ENCODE measurements around the gene USH2A.
"Not testable (repeated sequence)": the region's sequence is repeated elsewhere in the genome, so short reads cannot be mapped to it uniquely, and the experiment has no call there.

Gene USH2A

DNA sequence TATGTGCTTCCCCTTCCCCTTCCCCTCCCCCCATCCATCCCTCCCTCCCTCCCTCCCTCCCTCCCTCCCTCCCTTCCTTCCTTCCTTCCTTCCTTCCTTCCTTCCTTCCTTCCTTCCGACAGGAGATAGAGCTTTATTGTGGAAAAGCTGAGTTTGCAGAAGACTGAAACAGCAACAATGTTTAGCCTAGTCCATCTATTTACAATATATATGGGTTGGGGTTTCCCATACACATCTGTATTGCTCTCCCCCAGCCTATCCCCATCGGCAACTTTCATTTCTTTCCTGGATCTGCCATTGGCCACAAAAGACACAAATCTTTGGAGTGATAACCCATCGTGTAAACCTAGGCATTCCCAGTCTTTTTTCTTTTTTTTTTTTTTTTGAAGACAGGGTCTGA is 222.3 kb downstream of the USH2A start:
- no peak for DNase-seq (ENCODE audit: low read depth in 3 of 3)

DNA sequence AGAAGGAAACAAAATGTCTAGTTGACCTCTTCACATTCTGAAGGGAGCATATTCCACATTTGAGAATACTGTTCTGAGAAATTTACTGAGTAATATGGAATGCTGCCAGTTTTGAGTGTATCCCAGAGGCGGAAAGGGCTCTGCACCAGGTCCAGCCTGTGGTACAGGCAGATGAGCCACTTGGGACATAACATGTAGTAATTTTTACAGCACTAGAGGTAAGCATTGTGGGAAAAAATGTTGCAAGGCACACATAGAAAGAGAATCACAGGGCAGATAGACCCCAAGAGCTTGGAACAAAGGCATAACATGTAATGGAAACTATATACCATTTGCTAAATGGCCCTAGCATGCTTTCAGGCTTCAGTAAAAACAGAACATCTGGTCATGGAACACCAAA is 228.5 kb downstream of the USH2A start:
- no peak for DNase-seq (ENCODE audit: low read depth in 3 of 3)

DNA sequence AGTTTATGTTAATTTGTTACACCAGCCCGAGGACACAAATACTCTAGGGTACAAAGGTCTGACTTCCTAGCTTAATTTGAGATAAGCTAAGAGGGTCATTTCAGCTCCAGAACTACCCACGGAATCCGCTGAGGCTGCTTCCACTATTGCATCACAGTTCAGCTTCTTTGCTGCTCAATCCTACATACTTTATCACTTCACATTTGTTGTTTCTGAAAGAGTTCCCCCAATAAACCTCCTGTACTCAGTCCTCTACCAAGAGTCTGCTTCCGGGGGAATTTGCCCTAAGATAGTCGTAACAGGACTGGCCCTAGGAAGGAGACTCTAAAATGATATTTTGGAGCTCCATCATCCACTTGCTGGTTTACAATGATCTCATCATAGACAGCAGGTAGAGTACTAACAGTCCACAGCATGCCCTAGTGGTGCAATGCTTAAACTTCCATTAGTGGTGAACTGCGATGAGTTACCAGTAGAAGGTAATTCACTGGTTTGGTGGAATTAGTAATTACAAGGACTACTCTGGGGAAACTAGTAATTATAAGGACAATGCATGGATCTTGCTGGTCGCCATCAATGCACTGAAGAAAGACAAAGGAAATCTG is 229.3 kb downstream of the USH2A start:
- DNase-seq (ENCODE audit: low read depth in 3 of 3): no peak

DNA sequence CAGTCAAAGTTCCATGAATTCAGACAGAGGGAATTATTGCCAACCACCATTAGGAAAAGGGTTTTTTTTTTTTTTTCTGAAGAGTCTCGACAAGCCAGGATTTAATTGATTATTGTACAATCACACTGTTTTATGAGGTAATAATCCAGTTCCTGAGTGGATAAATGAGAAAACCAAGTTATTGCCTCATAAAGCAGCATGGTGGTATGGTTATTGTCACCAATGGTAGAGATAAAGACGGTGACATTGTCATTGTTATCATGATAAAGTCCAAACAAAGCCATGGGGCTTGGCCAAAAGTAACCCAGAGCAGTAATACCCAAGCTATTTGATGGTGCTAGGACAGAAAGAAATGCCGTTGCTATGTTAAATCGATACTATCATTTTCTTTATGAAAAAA is 232.8 kb downstream of the USH2A start:
- no peak for DNase-seq (ENCODE audit: low read depth in 3 of 3)

DNA sequence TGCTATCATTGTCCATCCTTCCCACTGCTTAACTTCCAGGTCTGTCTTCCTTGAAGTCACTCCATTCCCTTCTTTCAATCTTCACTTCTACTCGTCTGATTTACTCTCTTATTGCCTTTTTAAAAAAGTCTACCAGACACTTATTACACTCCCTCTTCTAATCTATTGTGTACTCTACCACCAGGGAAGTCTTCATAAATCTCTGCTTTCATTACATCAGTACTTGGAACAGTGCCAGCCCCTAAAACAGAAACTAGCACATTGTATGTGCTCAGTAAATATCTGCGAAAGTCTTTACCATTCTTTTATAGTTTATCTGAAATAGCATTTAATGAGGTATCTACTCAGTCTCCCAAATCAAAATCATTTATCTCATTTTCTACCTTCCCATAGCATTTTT is 236.4 kb downstream of the USH2A start:
- no peak for DNase-seq (ENCODE audit: low read depth in 3 of 3)

DNA sequence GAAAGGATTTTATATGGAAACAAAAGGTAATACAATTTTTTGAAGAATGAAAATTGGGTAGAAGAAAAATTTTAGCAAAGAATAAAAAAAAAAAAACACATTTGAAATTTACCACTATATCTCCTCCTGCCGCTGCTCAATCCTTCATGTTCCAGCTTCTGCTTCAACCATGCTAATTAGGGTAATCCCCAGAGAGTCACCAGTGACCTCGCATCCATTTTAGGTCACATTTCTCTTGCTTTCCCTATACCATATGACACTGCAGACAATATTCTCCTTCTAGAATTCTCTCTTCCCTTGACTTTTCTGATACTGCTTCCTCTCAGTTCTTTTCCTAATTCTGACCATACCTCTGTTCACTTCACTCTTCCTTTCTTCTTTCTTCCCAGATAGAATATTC is 237.1 kb downstream of the USH2A start:
- no peak for DNase-seq (ENCODE audit: low read depth in 3 of 3)

DNA sequence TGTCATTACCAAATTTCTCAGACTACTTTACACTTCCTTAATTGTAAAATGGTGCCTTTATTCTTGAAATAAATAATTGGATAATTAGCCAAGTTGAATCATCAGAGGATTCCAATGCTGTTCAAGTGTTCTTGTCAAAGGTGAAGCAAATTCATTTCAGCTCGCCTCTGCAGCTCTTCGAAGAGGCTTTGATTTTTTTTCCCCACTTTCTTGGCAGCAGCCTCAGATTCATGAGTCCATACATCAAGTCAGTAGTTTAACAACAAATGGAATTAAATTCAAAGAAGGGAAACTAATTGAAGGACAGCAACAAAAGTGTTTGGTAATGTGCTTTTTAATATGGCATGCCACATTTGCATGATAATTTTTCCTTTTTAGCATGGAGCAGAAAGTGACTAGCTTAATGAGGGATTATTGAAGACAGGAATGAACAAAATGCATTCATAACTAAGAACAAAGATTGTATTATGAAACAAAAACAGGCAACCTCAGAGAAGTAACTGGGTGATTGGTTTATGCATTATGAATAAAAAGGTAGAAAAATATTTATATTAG is 239.0 kb downstream of the USH2A start:
- DNase-seq (ENCODE audit: low read depth in 3 of 3): no peak

DNA sequence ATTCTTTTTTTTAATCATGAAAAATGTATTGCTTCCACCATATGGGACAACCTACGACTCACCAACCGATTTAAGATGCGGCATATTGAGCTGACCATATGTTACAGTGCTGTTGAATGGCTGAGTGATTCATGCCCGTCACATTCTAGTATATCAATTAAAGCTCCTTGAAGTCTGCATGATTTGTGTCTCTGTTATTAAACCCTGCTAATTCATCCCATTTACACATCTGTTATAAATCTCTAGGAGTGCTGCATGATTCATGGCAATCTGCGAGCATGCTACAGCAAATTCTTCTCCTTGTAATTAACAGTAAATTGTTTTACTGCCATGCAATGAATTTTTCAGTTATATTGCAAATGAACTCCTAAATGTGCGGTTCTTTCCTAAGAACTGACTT is 239.8 kb downstream of the USH2A start:
- no peak for DNase-seq (ENCODE audit: low read depth in 3 of 3)

DNA sequence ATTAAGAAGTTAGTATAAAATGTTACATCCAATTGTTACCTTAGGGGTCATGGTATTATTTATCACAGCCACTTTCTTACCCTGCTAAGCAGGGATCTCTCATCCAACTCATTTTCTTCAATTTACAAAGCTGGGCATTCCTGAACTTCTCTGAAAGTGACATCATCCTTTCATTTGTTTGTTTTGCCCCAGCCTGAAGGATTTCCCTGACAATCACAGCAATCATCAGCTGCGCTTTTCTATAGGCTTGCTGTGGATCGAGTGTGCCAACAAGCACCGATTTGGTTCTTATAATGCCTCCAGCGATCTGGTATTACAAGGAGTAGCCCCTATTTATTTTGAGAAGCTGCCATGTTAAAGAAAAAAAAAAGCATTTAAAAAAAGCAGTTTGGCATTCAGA is 240.2 kb downstream of the USH2A start:
- DNase-seq (ENCODE audit: low read depth in 3 of 3): no peak

DNA sequence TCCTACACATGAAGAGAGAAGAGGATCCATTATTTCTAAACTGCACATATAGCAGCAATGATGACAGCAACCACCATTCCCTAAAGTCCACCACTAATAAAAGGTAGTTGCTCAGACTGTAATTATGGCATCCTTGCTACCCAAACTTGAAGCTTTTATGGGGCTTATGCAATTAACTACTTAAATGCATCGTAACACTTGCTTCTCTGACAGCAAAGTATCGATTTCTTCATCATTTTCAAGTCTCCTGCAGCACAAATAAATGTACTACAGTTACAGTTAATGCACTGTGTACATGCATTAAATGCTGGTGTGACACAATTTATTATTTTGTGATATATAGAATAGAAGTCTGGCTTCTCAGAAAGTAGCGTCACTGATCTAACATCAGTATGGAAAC is 241.7 kb downstream of the USH2A start:
- DNase-seq (ENCODE audit: low read depth in 3 of 3): no peak

DNA sequence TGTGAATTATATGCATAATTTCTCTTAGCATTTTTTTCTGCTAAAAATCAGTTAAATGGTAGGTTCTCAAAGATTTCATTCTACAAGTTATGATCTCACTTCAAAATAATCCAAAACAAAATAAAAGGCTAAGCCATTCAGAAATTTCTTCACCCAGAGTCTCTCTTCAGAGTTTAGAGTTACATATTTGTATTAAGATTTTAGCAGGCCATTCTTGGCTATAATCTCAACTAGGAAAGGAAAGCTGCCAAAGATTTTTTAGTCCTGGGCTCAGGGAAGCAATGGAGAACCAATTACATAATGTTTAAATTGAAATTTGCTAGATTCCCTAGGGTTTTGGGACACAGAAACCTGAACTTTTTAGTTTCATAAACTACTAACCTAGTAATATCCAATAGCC is 245.0 kb downstream of the USH2A start:
- no peak for DNase-seq (ENCODE audit: low read depth in 3 of 3)

DNA sequence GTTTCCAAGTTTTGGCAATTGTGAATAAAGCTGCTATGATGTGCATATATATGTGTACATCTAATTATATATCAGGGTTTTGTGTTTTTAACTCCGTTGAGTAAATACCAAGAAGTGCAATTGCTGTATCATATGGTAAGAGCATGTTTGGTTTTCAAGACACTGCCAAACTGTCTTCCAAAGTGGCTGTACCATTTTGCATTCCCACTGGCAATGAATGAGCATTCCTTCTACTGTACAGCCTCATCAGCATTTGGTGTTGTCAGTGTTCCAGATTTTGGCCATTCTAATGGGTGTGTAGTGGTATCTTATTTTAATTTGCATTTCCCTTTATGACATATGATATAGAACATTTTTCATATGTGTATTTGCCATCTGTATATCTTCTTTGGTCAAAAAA is 246.3 kb downstream of the USH2A start:
- no peak for DNase-seq (ENCODE audit: low read depth in 3 of 3)

DNA sequence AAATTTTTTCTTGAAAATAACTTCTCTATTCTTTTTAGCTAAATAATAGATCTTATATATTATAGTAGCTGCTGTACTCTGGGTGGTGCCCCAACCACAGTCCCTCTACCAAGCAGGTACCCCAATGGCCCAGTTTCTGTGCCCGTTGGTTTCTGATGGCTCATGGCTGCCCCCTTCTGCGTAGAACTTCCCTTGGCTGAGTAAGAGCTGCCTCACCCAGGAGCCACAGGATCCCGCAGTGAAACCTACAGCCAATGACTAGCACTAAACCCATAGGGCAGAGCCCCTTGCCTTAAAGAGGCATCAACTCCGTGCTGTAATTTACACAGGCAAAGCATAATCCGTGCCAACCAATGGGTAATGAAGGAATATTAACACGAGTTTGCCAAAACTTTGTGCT is 247.5 kb downstream of the USH2A start:
- no peak for DNase-seq (ENCODE audit: low read depth in 3 of 3)

DNA sequence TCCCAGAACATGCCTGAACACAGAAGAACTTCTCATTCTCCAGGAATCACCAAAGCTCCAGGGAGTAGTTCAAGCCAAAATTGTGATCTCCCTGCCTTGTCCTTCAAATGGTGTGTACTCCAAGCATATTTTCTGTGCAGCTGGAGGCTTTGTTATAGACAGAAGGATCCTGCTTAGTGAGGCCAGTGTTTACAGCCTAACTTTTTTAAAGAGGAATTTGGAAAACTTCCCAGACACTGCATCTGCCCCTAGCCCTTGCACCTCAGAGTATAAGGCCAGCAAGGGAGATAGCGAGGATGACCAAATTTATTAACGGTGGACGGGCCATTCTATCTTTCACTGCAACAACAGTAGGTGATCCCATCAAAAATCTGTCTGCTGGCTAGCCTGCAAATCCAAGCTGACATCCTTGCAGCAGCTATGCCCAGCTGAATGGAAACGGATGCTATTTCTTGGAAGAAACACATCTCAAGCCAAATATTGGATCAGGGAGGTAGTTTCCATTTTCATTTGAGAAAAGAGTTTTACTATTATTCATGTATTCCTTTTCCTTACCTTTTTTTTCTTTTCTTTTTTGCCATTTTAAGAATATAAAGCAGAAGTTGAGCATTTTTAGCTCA is 249.8 kb downstream of the USH2A start:
- DNase-seq (ENCODE audit: low read depth in 3 of 3): no peak

DNA sequence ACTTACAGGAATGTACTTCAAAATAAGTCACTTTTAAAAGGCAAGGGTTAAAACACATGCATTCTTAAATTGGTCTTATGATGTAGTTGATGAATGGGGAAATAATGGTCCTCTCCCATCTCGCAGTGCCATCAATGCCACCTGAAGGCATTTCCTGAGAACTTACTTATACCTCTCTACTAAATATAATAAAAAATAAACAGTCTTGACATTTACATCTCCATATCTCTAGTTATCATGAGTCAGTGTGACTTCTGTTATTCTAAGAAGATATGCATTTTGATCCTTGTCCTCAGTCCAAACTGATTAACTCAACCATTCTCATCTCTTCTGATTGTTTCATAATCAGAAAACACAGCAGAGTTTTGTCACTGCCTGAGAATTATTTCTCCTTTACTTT is 253.9 kb downstream of the USH2A start:
- DNase-seq (ENCODE audit: low read depth in 3 of 3): no peak

DNA sequence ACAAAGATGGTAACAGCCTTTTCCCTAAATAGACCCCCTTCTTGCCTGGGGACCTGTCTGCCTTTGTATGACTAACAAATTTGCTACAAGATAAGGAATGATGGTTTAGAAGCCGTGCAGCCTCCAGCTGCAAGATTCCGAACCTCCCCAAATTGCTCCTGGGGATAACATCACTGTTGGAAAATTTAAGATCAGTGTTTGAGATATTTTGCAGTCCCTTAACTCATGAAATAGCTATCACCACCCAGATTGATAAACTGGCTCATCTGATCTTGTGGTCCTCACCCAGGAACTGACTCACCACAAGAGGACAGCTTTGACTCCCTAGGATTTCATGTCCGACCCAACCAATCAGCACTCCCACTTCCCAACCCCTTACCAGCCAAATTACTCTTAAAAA is 254.7 kb downstream of the USH2A start:
- DNase-seq (ENCODE audit: low read depth in 3 of 3): no peak

DNA sequence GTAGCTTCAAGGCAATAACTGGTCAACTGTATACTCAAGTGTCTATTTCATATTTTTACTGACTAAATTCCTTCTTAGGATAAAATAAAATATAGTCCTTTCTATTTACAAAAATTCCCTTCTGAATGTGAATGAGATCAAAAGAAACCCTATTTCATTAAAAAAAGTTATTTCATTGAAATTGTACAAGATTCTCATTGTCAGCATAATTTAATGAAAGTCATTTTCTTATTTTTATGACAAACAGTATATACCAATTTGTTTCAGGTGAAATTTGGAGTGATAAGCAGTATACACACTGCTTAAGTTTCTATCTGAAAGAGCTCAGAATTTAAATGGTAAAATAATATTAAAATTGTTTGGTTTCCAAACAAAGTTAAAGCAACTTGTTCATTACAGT is 269.2 kb downstream of the USH2A start:
- no peak for DNase-seq (ENCODE audit: low read depth in 3 of 3)

DNA sequence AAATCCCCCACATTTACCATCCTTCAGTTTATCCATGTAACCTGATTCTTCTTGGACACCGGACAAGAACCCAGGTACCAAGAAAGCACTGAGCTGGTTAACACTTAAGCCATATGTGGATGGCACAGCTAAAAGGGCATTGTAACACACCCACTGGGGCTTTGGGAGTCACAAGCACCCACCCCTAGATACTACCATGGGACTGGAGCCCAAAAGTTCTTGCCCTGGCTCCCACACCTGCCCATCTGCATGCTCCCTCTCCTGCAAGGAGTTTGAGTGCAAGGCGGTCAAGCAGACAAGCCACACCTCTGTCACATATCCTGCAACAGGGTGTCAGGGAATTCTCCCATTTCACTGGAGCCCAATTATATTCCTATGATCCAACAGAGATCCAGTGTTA is 270.1 kb downstream of the USH2A start:
- DNase-seq (ENCODE audit: low read depth in 3 of 3): no peak

DNA sequence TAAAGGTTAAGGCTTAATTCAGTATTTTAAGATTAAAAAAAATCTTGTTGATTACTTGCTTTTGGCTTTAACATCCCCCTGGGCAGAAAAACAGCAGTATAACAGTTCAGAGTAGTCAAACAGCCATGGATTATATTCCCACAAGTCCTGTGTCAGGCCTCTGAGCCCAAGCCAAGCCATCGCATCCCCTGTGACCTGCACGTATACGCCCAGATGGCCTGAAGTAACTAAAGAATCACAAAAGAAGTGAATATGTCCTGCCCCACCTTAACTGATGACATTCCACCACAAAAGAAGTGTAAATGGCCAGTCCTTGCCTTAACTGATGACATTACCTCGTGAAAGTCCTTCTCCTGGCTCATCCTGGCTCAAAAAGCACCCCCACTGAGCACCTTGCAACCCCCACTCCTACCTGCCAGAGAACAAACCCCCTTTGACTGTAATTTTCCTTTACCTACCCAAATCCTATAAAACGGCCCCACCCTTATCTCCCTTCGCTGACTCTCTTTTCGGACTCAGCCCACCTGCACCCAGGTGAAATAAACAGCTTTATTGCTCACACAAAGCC is 277.7 kb downstream of the USH2A start:
- DNase-seq (ENCODE audit: low read depth in 3 of 3): not testable (repeated sequence)

DNA sequence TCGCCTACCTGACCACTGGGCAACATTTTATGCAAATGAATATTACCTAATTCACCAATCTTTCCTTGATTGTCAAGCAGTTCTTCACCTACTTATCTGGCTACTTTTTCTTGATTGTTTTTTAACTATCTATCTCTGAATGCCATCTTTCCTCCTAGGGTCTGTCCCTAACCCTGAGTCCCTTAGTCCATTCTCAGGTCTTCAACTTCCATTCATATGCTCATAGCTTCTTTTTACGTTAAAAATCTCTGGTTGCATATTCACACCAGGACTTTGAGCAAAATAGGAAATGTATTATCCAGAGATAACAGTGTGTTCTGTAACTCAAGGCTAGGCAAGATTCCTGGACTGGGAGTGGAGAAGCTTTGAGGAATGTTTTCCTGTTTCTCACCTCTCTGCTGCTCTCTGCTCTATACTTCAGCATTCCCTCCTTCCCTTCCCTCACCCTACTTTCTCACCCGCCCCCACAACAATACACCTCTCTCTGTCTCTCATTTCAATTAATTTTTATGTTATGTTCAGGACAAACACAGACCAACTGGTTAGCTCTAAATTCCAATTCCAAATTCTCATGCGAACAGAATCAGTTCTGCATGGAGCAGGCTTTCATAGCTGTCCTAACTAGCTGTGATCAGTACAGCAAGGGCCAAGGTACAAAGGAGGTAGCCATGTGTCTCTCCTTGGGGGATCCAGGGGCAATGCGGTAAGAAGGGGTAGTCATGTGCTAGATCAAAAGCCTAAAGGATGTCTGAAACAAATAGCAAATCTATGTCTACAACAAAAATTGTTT is 278.4 kb downstream of the USH2A start:
- DNase-seq (ENCODE audit: low read depth in 3 of 3): no peak

DNA sequence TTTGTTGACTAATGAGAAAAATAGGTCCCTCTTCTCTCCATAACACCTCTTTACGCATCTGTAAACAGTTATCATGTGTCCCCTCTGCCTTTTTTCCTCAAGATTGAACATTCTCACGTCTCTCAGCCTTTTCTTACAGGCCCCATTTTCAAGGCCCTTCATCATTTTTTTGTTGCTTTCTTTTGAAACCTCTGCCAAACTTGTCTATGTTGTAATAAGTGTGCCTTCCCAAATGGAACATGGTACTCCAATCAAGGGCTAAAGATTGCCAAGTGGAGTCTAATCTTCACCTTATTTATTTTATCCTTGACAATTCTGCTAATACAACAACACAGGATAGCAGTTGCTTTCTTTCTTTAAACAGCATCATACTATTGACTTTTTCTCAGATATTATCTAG is 280.3 kb downstream of the USH2A start:
- DNase-seq (ENCODE audit: low read depth in 3 of 3): no peak

DNA sequence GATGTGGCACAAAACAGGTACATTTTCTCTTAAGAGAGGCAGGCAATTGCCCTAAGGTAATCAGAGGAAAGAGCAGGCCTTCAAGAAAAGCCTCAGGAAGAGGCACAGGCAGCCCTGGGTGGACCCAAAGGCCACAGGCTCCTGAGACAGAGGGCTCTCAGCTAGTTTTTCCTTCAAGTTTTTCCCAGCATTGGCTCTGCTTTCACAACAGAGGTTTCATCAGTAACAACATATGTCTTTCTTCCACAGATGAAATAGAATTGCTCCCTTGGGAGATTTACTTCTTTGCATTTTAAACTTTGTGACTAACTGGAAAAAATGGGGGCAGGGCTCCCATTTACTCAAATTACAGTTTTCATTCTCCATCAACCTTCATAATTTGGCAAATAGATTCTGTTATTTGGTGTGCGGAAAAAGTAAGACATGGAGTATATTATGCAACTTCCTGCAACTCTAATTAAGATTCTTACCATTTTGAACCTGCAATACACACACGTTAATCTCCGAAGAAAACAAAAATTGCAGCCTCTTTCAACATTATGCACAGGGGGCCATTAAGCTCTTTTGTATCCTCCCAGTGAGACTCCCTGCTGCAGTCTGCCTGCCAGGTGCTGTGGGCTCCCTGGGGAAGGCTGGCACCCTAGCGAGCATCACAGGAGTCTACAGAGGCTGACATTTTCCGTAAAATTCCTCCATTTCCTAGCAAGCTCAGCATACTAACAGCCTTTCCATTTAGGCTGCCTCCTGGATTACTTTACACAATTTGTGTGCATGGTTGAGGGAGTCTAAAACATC is 282.3 kb downstream of the USH2A start:
- DNase-seq (ENCODE audit: low read depth in 3 of 3): no peak
